ENCODE results near the gene MED15. TPM values are rescaled to one million over a fixed set of nuclear protein-coding genes. Genes with fewer than 3 reads are reported as not detected.

The MED15 gene
- total and polyA plus RNA-seq, 12 donors, result 33.8 to 66.8 (median 40.9) TPM

GRCh38 chr22:20632518-20632917, 125.1 kb downstream of the MED15 start:
- intact Hi-C loops (cut with DNase I), result no loop called here
- H3K36me3 ChIP-seq, result no peaks in the 10 kb centered on the region
- no peak for TF ChIP-seq CTCF (IDR thresholded peaks at IDR 0.05)
- H3K4me3 ChIP-seq, result no peak overlapping the region
- WGBS, 2 donors, result 60 to 63% methylated on average over 4 of the region's 4 CpGs
- H3K27ac ChIP-seq, result no peak overlapping the region
- peaks cover 0 to 20% (median 10%) of the 10 kb centered on the region in 7 donors for H3K27me3 ChIP-seq
- DNase-seq, result no peak
- H3K9me3 ChIP-seq, result no peaks in the 10 kb centered on the region
- H3K4me1 ChIP-seq, result no peaks in the 10 kb centered on the region
- no peak for ATAC-seq

- Histone ChIP-seq H3K27me3 (peaks cover 4 to 35% (median 24%) of the 10 kb centered on the region in 7 donors), H3K4me1 (no peaks in the 10 kb centered on the region), H3K36me3 (no peaks in the 10 kb centered on the region), H3K4me3 (no peak overlapping the region), H3K27ac (no peak overlapping the region), H3K9me3 (peaks cover 0 to 1% (median 0%) of the 10 kb centered on the region in 11 donors)
- DNase-seq (no peak), ATAC-seq (no peak)
- 87 to 91% methylated on average over 9 of the region's 9 CpGs for WGBS, 2 donors
- intact Hi-C loops (cut with DNase I), result no loop called here
- no peak for TF ChIP-seq CTCF (IDR thresholded peaks at IDR 0.05)
Observed at GRCh38 chr22:20634560-20635226, 127.3 kb downstream of the MED15 start.

GRCh38 chr22:20635227-20635591, 127.8 kb downstream of the MED15 start:
- no peak overlapping the region for H3K27ac ChIP-seq
- H3K36me3 ChIP-seq, result no peaks in the 10 kb centered on the region
- 72 to 78% methylated on average over 6 of the region's 6 CpGs for WGBS, 2 donors
- H3K27me3 ChIP-seq, result peaks cover 4 to 35% (median 24%) of the 10 kb centered on the region in 7 donors
- DNase-seq, result no peak
- peaks cover 0 to 5% (median 0%) of the 10 kb centered on the region in 11 donors for H3K9me3 ChIP-seq
- intact Hi-C loops (cut with DNase I), result no loop called here
- TF ChIP-seq CTCF (IDR thresholded peaks at IDR 0.05), result no peak
- no peak overlapping the region for H3K4me3 ChIP-seq
- ATAC-seq, result no peak
- H3K4me1 ChIP-seq, result no peaks in the 10 kb centered on the region

- DNase-seq (no peak), ATAC-seq (no peak)
- H3K9me3 ChIP-seq, result peaks cover 0 to 8% (median 0%) of the 10 kb centered on the region in 11 donors
- 86 to 89% methylated on average over 16 of the region's 16 CpGs for WGBS, 2 donors
- peaks cover 4 to 38% (median 27%) of the 10 kb centered on the region in 7 donors for H3K27me3 ChIP-seq
- intact Hi-C loops (cut with DNase I), result no loop called here
- no peak for TF ChIP-seq CTCF (IDR thresholded peaks at IDR 0.05)
- H3K4me3 ChIP-seq, result no peak overlapping the region
- no peak overlapping the region for H3K27ac ChIP-seq
- H3K36me3 ChIP-seq, result no peaks in the 10 kb centered on the region
- H3K4me1 ChIP-seq, result no peaks in the 10 kb centered on the region
Observed at GRCh38 chr22:20636075-20636812, 128.8 kb downstream of the MED15 start.
